CD14-positive monocyte (primary cell): ENCODE data around the gene NTN5. TPM values are rescaled to one million over a fixed set of nuclear protein-coding genes. Genes with fewer than 3 reads are reported as not detected.

Experiments
- DNase-seq, 3 donors: peaks; one replicate each; pipeline ENCODE4 v3.0.0-alpha.2; 2011 to 2022
- H2AFZ ChIP-seq: 2 replicates; pipeline ENCODE4 v1.6.0; 2012; ENCODE audit warnings: mild to moderate bottlenecking, low read depth, low read length, inconsistent platforms; ENCODE audit not compliant: insufficient read depth, poor library complexity, severe bottlenecking
- H3K27ac ChIP-seq, 2 donors: 1 replicate in 1 of 2; 2 replicates in 1 of 2; pipeline ENCODE4 v1.5.1; 2012 to 2013; ENCODE audit warnings: low read length in 2 of 2, control low read depth in 1 of 2, inconsistent platforms in 1 of 2, low read depth in 1 of 2, mild to moderate bottlenecking in 1 of 2
- H3K27me3 ChIP-seq, 2 donors: one replicate each; pipeline versions ENCODE4 v1.6.0 to v1.6.1; 2011 to 2013; ENCODE audit warnings: low read length in 2 of 2; ENCODE audit not compliant: control insufficient read depth in 2 of 2, insufficient read depth in 2 of 2
- H3K36me3 ChIP-seq, 2 donors: replicated peaks in 1 of 2; 1 replicate in 1 of 2; 2 replicates in 1 of 2; pipeline versions ENCODE4 v1.5.1 to v1.6.1; 2012 to 2013; ENCODE audit warnings: low read length in 2 of 2, control low read depth in 1 of 2, inconsistent platforms in 1 of 2, mild to moderate bottlenecking in 1 of 2; ENCODE audit not compliant: insufficient read depth in 2 of 2, control insufficient read depth in 1 of 2
- H3K4me1 ChIP-seq, 2 donors: 1 replicate in 1 of 2; 2 replicates in 1 of 2; pipeline versions ENCODE4 v1.5.1 to v1.6.1; 2012 to 2013; ENCODE audit warnings: low read length in 2 of 2, control low read depth in 1 of 2, inconsistent platforms in 1 of 2, mild to moderate bottlenecking in 1 of 2, moderate library complexity in 1 of 2; ENCODE audit not compliant: insufficient read depth in 2 of 2, control insufficient read depth in 1 of 2
- H3K4me2 ChIP-seq: replicated peaks from 2 replicates; pipeline ENCODE3; 2012; ENCODE audit warnings: low read length, moderate library complexity, mild to moderate bottlenecking; ENCODE audit not compliant: poor library complexity, severe bottlenecking; ENCODE audit errors: extremely low read depth
- H3K4me3 ChIP-seq, 3 experiments: fragments of 200-600 bp in 1 of 3; sonication (generic) in 1 of 3; replicated peaks in 1 of 3; 1 replicate in 2 of 3; 2 replicates in 1 of 3; pipeline ENCODE4 v1.5.1; 2011 to 2013; ENCODE audit warnings: low read length in 3 of 3, mild to moderate bottlenecking in 3 of 3, control low read depth in 2 of 3, low read depth in 2 of 3, inconsistent platforms in 1 of 3, moderate library complexity in 1 of 3
- H3K79me2 ChIP-seq: 2 replicates; pipeline ENCODE4 v1.6.0; 2012; ENCODE audit warnings: mild to moderate bottlenecking, control low read depth, inconsistent platforms, low read length, moderate library complexity; ENCODE audit not compliant: insufficient read depth
- H3K9ac ChIP-seq: 2 replicates; pipeline ENCODE4 v1.6.0; 2017; ENCODE audit warnings: low read length, mild to moderate bottlenecking; ENCODE audit not compliant: insufficient read depth, poor library complexity, severe bottlenecking
- H3K9me3 ChIP-seq, 2 donors: replicated peaks in 1 of 2; 1 replicate in 1 of 2; 2 replicates in 1 of 2; pipeline versions ENCODE4 v1.5.1 to v1.6.1; 2012 to 2013; ENCODE audit warnings: low read length in 2 of 2, control low read depth in 1 of 2; ENCODE audit not compliant: control insufficient read depth in 1 of 2, insufficient read depth in 1 of 2
- H4K20me1 ChIP-seq: 2 replicates; pipeline ENCODE4 v1.6.0; 2012; ENCODE audit warnings: mild to moderate bottlenecking, low read length, control low read depth, moderate library complexity; ENCODE audit not compliant: insufficient read depth
- H3K27ac Mint-ChIP-seq, 7 donors: one replicate each; pipeline ENCODE4 v1.8.0; 2020; ENCODE audit warnings: mild to moderate bottlenecking in 7 of 7, mixed read lengths in 7 of 7, moderate library complexity in 6 of 7, inconsistent platforms in 2 of 7
- H3K27me3 Mint-ChIP-seq, 3 donors: one replicate each; pipeline ENCODE4 v1.8.0; 2021 to 2022; ENCODE audit warnings: low read depth in 3 of 3, mild to moderate bottlenecking in 3 of 3, mixed read lengths in 3 of 3, moderate library complexity in 3 of 3, inconsistent platforms in 1 of 3
- H3K36me3 Mint-ChIP-seq, 2 donors: one replicate each; pipeline ENCODE4 v1.8.0; 2020; ENCODE audit warnings: mixed read lengths in 2 of 2, inconsistent platforms in 1 of 2, mild to moderate bottlenecking in 1 of 2
- H3K4me1 Mint-ChIP-seq: one replicate; pipeline ENCODE4 v1.8.0; 2020; ENCODE audit warnings: mild to moderate bottlenecking, mixed read lengths
- H3K4me3 Mint-ChIP-seq, 2 donors: one replicate each; pipeline ENCODE4 v1.8.0; 2020; ENCODE audit warnings: mild to moderate bottlenecking in 2 of 2, mixed read lengths in 2 of 2, moderate library complexity in 1 of 2
- H3K9me3 Mint-ChIP-seq, 7 donors: one replicate each; pipeline ENCODE4 v1.8.0; 2020 to 2022; ENCODE audit warnings: mixed read lengths in 7 of 7, mild to moderate bottlenecking in 6 of 7, moderate library complexity in 6 of 7, inconsistent platforms in 2 of 7
- CTCF ChIP-seq: fragments of 200-600 bp; IDR thresholded peaks from one replicate; pipeline ENCODE4 v1.8.0; 2022; ENCODE audit warnings: antibody characterized with exemption, mild to moderate bottlenecking
- WGBS: methylation state at CpG from one replicate; pipeline ENCODE4 v1.1.5; 2013; ENCODE audit warnings: missing lambda C conversion rate; ENCODE audit not compliant: insufficient coverage; 5-methylcytosine and 5-hydroxymethylcytosine counted together
- intact Hi-C, 2 donors: fragments of 100-400 bp; cut with micrococcal nuclease; formaldehyde crosslinking; loops; one replicate each; pipeline versions ENCODE4 v1.15.0 to v1.15.1; 2023
- polyA plus RNA-seq, 3 donors: library from polyadenylated mRNA; depleted of rRNA in 1 of 3; unstranded in 2 of 3; stranded (reverse) in 1 of 3; fragments of 300-500 nt in 2 of 3; fragments of >200 nt in 1 of 3; fragmentation: Illumina TruSeq in 2 of 3; gene quantifications; 1 replicate in 2 of 3; 2 replicates in 1 of 3; pipeline ENCODE4 v1.2.3, GENCODE V29; 2012 to 2021

NTN5 gene
- polyA plus RNA-seq, 3 donors: 0.44 TPM; not detected in 2

GRCh38 chr19:48650974-48651682 is 21.7 kb downstream of the NTN5 start:
- no peaks in the 10 kb centered on the region for H3K36me3 ChIP-seq
- WGBS: 98% methylated on average over 6 of the region's 12 CpGs
- H3K4me2 ChIP-seq: no peak overlapping the region
- no peaks in the 10 kb centered on the region for H3K9me3 ChIP-seq
- TF ChIP-seq CTCF: no peak
- no peak overlapping the region for H2AFZ ChIP-seq
- intact Hi-C loops: no loop called here
- DNase-seq: no peak
- Mint-ChIP-seq H3K4me1 (peaks cover 37% of the 10 kb centered on the region), H3K36me3 (peaks cover 0 to 3% of the 10 kb centered on the region in 2 donors), H3K27me3 (peaks cover 5 to 18% (median 9%) of the 10 kb centered on the region in 3 donors), H3K4me3 (no peak overlapping the region), H3K27ac (peak overlapping the region in 2 of 7 donors; percentile 20 to 31), H3K9me3 (peaks cover 0 to 3% (median 0%) of the 10 kb centered on the region in 7 donors)
- no peak overlapping the region for H3K9ac ChIP-seq
- peaks cover 22 to 33% of the 10 kb centered on the region in 2 donors for H3K4me1 ChIP-seq
- H3K27ac ChIP-seq: no peak overlapping the region
- H4K20me1 ChIP-seq: no peaks in the 10 kb centered on the region
- no peaks in the 10 kb centered on the region for H3K79me2 ChIP-seq
- no peaks in the 10 kb centered on the region for H3K27me3 ChIP-seq
- no peak overlapping the region for H3K4me3 ChIP-seq

GRCh38 chr19:48648134-48648533 is 24.7 kb downstream of the NTN5 start:
- H3K4me1 Mint-ChIP-seq: peaks cover 55% of the 10 kb centered on the region
- H3K4me3 Mint-ChIP-seq: peak overlapping the region in 1 of 2 donors; percentile 43
- H3K4me1 ChIP-seq: peaks cover 35 to 50% of the 10 kb centered on the region in 2 donors
- DNase-seq: no peak
- no peaks in the 10 kb centered on the region for H4K20me1 ChIP-seq
- H3K4me2 ChIP-seq: no peak overlapping the region
- H3K4me3 ChIP-seq: no peak overlapping the region
- no peak overlapping the region for H3K27ac ChIP-seq
- H3K36me3 Mint-ChIP-seq: peaks cover 0 to 3% of the 10 kb centered on the region in 2 donors
- no peaks in the 10 kb centered on the region for H3K9me3 ChIP-seq
- H3K9ac ChIP-seq: no peak overlapping the region
- H3K9me3 Mint-ChIP-seq: peaks cover 0 to 3% (median 0%) of the 10 kb centered on the region in 7 donors
- H3K27me3 ChIP-seq: peaks cover 0 to 10% of the 10 kb centered on the region in 2 donors
- H3K36me3 ChIP-seq: no peaks in the 10 kb centered on the region
- no CpG with 5 or more reads among the region's 2 CpGs for WGBS
- no peaks in the 10 kb centered on the region for H3K79me2 ChIP-seq
- no peak overlapping the region for H2AFZ ChIP-seq
- no peak for TF ChIP-seq CTCF
- intact Hi-C loops: loop anchor here (5.0 to 10.0 kb wide), 5 partner anchors 67 to 189 kb away; partner anchors contain the start of genes HSD17B14 (in 2 of the 2) and MAMSTR (in 1 of the 2)
- peak overlapping the region; percentile 1 to 92 (median 73) for H3K27ac Mint-ChIP-seq
- peaks cover 10 to 28% (median 22%) of the 10 kb centered on the region in 3 donors for H3K27me3 Mint-ChIP-seq
